ENCODE measurements around the gene TRPC4AP. TPM values are rescaled to one million over a fixed set of nuclear protein-coding genes. Genes with fewer than 3 reads are reported as not detected.
A peak's percentile ranks its signal among the peaks of the same experiment; 100 is the strongest.

Gene TRPC4AP
- total RNA-seq, 1 donor from 2014 or later, result 102 TPM

DNA sequence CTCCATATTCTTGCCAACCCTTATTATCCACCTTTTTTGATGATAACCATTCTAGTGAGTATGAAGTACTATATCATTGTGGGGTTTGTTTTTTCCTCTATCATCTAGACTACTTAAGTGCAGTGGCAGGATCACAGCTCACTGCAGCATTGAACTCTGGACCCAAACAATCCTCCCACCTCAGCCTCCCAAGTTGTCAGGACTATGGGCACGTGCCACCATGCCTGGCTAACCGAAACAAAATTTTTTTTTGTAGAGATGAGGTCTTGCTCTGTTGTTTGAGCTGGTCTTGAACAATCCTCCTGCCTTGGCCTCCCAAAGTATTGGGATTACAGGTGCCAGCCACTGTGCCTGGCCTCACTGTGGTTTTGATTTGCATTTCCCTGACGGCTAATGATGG lies 67.5 kb downstream of the TRPC4AP start:
- TF ChIP-seq, protein P1, sequence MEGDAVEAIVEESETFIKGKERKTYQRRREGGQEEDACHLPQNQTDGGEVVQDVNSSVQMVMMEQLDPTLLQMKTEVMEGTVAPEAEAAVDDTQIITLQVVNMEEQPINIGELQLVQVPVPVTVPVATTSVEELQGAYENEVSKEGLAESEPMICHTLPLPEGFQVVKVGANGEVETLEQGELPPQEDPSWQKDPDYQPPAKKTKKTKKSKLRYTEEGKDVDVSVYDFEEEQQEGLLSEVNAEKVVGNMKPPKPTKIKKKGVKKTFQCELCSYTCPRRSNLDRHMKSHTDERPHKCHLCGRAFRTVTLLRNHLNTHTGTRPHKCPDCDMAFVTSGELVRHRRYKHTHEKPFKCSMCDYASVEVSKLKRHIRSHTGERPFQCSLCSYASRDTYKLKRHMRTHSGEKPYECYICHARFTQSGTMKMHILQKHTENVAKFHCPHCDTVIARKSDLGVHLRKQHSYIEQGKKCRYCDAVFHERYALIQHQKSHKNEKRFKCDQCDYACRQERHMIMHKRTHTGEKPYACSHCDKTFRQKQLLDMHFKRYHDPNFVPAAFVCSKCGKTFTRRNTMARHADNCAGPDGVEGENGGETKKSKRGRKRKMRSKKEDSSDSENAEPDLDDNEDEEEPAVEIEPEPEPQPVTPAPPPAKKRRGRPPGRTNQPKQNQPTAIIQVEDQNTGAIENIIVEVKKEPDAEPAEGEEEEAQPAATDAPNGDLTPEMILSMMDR (conservative IDR thresholded peaks at IDR 0.05), result no peak
- Mint-ChIP-seq H3K27ac (no peak overlapping the region), H3K4me3 (no peak overlapping the region), H3K36me3 (peaks cover 32% of the 10 kb centered on the region), H3K4me1 (ENCODE audit: unreplicated experiment) (no peaks in the 10 kb centered on the region), H3K9me3 (no peaks in the 10 kb centered on the region), H3K27me3 (no peaks in the 10 kb centered on the region)
- no peak for DNase-seq (ENCODE audit: extremely low spot score, unreplicated experiment)

- Mint-ChIP-seq H3K36me3 (peaks cover 30% of the 10 kb centered on the region), H3K4me3 (no peak overlapping the region), H3K27ac (no peak overlapping the region), H3K27me3 (no peaks in the 10 kb centered on the region), H3K9me3 (no peaks in the 10 kb centered on the region), H3K4me1 (ENCODE audit: unreplicated experiment) (no peaks in the 10 kb centered on the region)
- TF ChIP-seq, protein P1 (conservative IDR thresholded peaks at IDR 0.05), result no peak
- peak; percentile 62 for DNase-seq (ENCODE audit: extremely low spot score, unreplicated experiment)
These were observed 69.0 kb downstream of the TRPC4AP start for GRCh38 chr20:35023624-35024023.

DNA sequence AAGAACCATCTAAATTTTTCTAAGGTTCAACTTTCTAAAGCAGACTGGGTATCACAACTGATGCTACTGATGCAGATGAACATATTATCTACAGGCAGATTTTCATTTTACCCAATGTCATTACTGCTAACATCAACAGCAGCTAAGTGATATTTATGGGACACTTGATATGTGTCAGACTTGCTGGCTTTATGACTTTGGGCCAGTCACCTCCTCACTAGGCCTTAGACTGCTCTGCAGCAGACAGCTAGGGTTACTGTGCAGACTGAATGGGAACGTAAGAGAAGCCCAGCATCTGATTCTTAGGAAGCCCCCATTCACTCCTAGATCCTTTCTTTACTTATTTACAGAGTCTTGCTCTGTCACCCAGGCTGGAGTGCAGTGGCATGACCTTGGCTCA lies 70.8 kb downstream of the TRPC4AP start:
- H3K4me3 Mint-ChIP-seq, result no peak overlapping the region
- no peak for DNase-seq (ENCODE audit: extremely low spot score, unreplicated experiment)
- H3K36me3 Mint-ChIP-seq, result peaks cover 24% of the 10 kb centered on the region
- H3K27me3 Mint-ChIP-seq, result no peaks in the 10 kb centered on the region
- no peaks in the 10 kb centered on the region for H3K9me3 Mint-ChIP-seq
- H3K27ac Mint-ChIP-seq, result no peak overlapping the region
- TF ChIP-seq, protein P1 (conservative IDR thresholded peaks at IDR 0.05), result no peak
- no peaks in the 10 kb centered on the region for H3K4me1 Mint-ChIP-seq (ENCODE audit: unreplicated experiment)

DNA sequence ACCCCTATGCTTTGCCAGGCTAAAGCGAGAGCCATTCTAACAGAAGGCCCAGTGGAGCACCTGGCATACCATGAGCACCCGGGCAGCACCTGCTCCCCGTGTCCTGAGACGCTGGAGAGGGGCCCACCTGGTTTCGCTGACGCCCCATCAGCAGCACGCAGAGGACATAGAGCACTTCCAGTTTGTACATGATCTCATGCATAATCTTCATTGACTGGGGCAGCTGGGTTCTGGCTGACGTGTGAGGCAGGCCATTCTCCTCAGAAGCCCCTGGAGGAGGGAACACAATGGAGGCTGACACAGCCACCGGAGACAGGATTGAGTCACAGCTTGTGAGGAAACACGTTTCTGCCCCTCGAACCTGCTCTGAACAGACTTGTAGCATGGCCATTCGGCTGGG lies 71.5 kb downstream of the TRPC4AP start:
- H3K27ac Mint-ChIP-seq, result no peak overlapping the region
- DNase-seq (ENCODE audit: extremely low spot score, unreplicated experiment), result peak; percentile 62

GRCh38 chr20:35020108-35020928 lies 72.3 kb downstream of the TRPC4AP start:
- TF ChIP-seq, protein P1 (conservative IDR thresholded peaks at IDR 0.05), result no peak
- peak; percentile 62 for DNase-seq (ENCODE audit: extremely low spot score, unreplicated experiment)
- H3K27me3 Mint-ChIP-seq, result no peaks in the 10 kb centered on the region
- no peaks in the 10 kb centered on the region for H3K9me3 Mint-ChIP-seq
- no peak overlapping the region for H3K4me3 Mint-ChIP-seq
- no peak overlapping the region for H3K27ac Mint-ChIP-seq
- peaks cover 26% of the 10 kb centered on the region for H3K36me3 Mint-ChIP-seq
- H3K4me1 Mint-ChIP-seq (ENCODE audit: unreplicated experiment), result peaks cover 6% of the 10 kb centered on the region

More for the DNA sequence above, 71.5 kb downstream of the TRPC4AP start:
- Mint-ChIP-seq H3K27me3 (no peaks in the 10 kb centered on the region), H3K4me3 (no peak overlapping the region), H3K9me3 (no peaks in the 10 kb centered on the region), H3K4me1 (ENCODE audit: unreplicated experiment) (no peaks in the 10 kb centered on the region), H3K36me3 (peaks cover 27% of the 10 kb centered on the region)
- TF ChIP-seq, protein P1 (conservative IDR thresholded peaks at IDR 0.05), result no peak
